DMS153 treated with DMSO at 0.1 percent for 48 hours (cell line): ENCODE measurements around the gene DBNDD2.

Experiments
- DNase-seq: peaks from one replicate; lab custom pipeline; 2025; ENCODE audit not compliant: unreplicated experiment; lab: John Stamatoyannopoulos, UW

Gene DBNDD2

GRCh38 chr20:45415822-45416637, 7.9 kb downstream of the DBNDD2 start, which contains the start of gene PIGT:
Gene PIGT (plus strand): TSS chr20:45416141. CDS start chr20:45416157, 16 bp downstream.
- DNase-seq = peak; percentile 62

DNA sequence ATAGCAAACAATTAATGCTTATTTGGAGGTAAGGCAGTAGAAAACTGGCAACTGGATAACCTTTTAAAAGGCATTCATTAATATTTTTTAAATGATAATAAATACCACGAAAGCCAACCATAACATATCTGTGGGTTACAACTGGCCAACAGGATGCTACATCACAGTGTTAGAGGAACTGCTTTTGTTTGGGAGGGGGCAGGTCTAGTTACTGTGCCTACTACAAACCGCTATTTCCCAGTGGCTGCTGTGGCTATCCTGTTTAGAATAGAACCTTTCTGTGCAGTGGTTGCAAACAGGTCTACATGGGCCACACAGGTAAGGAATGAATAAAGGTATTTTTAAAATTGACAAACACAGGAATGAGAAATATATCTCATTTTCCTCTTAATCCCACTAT, 8.8 kb downstream of the DBNDD2 start:
- no peak for DNase-seq

DNA sequence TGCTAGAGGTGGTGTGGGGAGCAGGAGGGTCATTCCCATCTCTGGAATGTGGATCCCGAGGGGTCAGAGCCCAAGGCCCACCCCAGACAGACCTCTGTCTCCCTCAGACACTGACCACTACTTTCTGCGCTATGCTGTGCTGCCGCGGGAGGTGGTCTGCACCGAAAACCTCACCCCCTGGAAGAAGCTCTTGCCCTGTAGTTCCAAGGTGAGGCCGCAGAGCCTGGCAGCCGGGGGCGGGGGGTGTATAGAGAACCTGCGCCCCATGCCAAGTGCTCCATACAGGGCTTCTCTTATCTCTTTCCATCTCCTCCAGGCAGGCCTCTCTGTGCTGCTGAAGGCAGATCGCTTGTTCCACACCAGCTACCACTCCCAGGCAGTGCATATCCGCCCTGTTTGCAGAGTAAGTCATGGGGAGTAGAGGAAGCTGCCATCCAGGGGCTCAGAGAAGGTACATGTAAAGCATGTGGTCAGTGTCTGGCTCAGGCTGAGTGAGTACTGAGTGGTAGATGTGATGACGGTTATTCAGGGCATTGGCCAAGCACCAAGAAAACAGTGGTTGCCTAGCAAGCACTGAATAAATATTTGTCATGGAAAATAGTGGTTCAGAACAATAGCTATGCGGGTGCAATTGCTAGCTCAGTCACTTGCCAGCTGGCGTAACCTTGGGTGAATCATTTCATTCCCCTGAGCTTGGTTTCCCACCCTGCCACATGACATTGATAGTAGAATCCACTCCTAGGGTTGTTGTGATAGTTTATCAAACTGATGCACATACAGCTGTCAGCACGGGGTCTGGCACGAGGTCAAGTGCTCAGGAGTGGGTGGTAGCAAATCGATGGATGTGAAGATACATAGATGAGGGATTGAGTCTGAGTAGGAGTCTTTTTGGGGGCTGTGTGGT, 11.4 kb downstream of the DBNDD2 start:
- DNase-seq = peak; percentile 94

GRCh38 chr20:45420125-45420524, 12.0 kb downstream of the DBNDD2 start:
- no peak for DNase-seq

DNA sequence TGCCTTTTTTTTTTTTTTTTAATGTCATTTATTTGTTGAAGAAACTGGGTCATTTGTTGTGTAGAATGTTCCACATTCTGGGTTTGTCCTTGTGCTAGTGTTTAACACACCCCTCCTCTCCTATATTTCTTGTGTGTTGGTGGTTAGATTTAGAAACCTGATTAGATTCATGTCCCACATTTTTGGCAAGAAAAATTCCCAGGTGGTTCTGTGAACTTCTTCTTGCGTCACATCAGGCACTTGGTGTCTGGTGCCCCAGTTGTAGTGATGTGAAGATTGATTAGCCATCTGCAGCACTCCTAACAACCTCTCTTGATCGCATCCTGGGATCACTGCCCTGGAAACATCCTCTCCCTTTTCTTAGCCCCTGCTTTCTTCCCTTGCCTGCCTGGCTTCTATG, 15.6 kb downstream of the DBNDD2 start:
- DNase-seq = no peak

- DNase-seq = no peak
These were observed 17.5 kb downstream of the DBNDD2 start for GRCh38 chr20:45425561-45425960.

GRCh38 chr20:45426320-45427016, 18.4 kb downstream of the DBNDD2 start:
- no peak for DNase-seq

DNA sequence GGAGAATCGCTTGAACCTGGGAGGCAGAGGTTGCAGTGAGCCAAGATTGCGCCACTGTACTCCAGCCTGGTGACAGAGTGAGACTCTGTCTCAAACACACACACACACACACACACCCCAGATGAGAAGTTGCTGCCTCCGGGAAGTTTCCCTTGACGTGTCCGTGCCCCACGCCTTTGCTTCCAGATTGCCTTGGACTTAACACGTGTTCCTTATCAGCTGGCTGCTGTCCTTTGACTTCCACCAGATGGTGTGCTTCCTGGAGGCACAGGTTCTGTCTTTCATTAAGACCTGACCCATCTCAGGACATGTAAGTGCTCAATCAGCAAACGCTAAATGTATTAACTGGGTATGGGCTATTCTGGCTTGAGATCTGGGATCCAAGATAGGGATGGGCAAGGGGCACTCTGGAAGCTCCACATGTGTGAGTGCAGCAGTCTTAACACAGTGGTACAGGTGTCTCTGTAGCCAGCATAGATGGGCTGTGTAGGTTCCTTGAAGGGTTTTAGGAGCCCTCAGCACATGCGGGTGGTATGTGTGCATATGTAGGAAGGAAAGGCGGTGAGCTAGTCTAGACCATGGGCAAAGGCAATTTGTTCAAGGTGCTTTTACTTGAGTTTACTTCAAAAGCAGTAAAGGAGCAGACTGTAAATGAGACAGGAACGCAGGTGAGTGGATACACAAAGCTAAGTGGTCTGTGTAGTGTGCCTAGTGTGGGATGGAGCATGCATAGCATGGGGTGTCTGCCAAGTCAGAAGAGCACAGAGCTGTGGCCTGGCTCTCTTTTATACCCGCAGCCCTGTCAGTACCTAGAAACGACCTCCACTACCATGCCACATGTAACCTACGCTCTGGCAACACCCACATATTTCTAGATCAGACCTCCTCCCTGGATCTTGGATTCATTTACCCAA, 19.4 kb downstream of the DBNDD2 start:
- no peak for DNase-seq

DNA sequence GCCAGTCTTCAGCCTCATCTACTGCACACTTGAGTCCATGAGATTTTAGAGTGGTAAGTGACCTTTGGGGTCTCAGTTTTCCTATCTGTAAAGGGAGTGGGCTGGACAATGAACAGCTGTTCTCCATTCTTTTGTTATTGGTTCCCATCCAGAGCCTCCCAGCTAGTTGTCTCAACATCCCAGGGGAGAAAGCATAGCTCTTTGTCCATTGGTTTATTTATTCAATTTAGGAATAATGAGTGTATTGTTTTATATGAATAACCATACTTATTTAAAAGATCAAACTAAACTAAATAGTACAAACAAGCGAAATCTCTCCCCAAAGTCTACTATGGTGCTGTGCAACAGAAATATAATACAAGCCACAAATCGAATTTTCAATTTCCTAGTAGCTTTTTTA, 21.5 kb downstream of the DBNDD2 start:
- no peak for DNase-seq

GRCh38 chr20:45432294-45432693, 24.2 kb downstream of the DBNDD2 start:
- no peak for DNase-seq

- DNase-seq = no peak
These were observed 25.2 kb downstream of the DBNDD2 start for GRCh38 chr20:45433316-45433715.

GRCh38 chr20:45433976-45434375, 25.9 kb downstream of the DBNDD2 start:
- DNase-seq = no peak

DNA sequence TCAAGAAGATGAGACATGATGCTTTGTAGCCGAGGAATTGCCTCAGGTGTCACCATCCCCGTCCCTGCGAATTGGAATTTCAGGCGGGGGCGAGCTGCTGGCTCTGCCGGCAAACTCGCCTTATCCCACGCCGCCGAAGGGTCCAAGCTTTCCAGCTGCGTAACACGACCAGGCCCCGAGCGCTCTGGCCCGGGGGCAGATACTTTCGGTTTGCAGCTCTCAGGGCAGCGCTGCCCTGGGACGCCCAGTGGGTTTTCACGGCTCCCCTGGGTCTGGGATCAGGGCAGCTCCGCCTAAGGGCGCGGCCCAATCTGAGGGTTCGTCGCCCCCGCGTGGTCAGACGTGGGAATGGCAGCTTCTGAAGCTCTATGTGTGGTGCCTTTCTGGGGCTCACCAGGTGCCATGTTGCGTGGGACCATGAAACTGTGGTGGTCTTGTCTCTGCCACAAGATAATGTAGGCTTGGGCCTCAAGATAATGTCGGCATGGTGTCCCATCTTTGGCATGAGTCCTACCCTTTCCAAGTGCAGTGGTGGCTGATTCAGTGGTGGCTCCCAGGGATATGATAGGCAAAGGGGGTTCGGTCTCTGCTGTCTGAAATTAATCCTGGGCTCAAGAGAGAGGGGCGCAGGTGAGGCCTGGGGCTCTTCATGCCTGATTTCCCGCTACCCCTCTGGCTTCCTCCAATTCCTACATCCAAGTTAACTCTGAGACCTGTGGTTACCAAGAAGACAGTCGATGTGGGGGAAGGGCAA, 28.8 kb downstream of the DBNDD2 start:
- peak; percentile 59 for DNase-seq

- DNase-seq = no peak
These were observed 32.3 kb downstream of the DBNDD2 start for GRCh38 chr20:45440424-45440823.

GRCh38 chr20:45440891-45441685, 33.0 kb downstream of the DBNDD2 start:
- no peak for DNase-seq

DNA sequence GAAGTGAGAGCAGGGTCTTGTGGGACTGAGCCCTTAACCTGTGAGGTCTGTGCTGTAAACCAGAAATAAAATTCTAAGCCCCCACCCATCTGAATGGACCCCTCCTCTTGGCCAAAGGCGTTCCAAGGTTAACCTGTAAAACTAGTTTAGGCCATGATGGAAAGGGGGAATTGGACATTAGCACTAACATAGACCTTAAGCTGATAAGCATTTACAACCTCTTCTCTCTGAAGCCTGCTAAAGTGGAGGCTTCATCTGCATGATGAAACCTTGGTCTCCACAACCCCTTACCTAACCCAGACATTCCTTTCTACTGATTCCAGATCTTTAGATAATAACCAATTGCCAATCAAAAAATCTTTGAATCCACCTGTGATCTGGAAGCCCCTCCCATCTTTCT, 33.7 kb downstream of the DBNDD2 start:
- DNase-seq = no peak

- no peak for DNase-seq
These were observed 36.0 kb downstream of the DBNDD2 start for GRCh38 chr20:45444050-45444449.

DNA sequence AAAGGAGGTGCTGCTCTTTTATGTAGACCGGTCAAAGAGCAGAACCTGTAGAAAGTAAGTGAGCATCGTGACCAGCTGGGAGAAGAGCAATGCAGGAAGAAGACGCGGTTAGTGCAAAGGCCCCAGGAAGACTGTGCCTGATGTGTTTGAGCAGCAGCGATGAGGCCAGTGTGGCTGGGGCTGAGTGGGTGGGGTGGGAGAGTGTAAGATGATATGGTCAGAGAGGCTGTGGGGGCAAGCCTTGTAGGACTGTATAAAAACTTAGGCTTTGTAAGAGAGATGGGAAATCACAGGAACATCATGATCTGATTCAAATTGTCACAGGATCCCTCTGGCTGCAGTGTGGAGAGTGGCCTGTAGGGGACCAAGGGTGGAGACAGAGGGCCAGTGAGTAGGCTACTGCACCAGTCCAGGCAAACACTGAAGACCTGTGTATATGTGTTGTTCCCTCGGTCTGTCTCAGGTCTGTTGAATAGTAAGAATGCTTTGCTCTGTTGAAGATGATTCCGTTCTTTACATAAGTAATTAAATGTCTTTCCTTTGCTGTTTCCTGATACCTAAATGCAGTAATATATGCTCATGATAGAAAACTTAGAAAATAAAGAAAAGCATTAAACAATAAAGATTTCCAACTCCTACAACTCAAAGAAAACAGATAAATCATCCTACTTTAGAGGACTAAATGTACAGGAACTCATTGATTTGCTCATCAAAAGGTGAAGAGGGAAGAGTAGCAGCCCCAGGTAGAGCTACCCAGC, 37.9 kb downstream of the DBNDD2 start:
- DNase-seq = no peak
